ENCODE results near the gene TRNAU1AP. TPM values are rescaled to one million over a fixed set of nuclear protein-coding genes. Genes with fewer than 3 reads are reported as not detected.
A peak's percentile ranks its signal among the peaks of the same experiment; 100 is the strongest.
"Not testable (repeated sequence)": the region's sequence is repeated elsewhere in the genome, so short reads cannot be mapped to it uniquely, and the experiment has no call there.

The TRNAU1AP gene
- total RNA-seq, 1 experiment from 2014 or later = 22.6 TPM

- no peak for DNase-seq (ENCODE audit: low read depth)
Measured at GRCh38 chr1:28577052-28577678, 24.3 kb downstream of the TRNAU1AP start.

GRCh38 chr1:28577738-28578536 lies 25.1 kb downstream of the TRNAU1AP start:
- DNase-seq (ENCODE audit: low read depth) = no peak

GRCh38 chr1:28578696-28579218 lies 25.9 kb downstream of the TRNAU1AP start:
- no peak for DNase-seq (ENCODE audit: low read depth)

GRCh38 chr1:28579401-28579800 lies 26.5 kb downstream of the TRNAU1AP start:
- no peak for DNase-seq (ENCODE audit: low read depth)

- DNase-seq (ENCODE audit: low read depth) = peak; percentile 54
Measured at GRCh38 chr1:28580722-28581530, 28.0 kb downstream of the TRNAU1AP start.

GRCh38 chr1:28581531-28582247 lies 28.8 kb downstream of the TRNAU1AP start:
- peak; percentile 94 for DNase-seq (ENCODE audit: low read depth)

- no peak for DNase-seq (ENCODE audit: low read depth)
Measured at GRCh38 chr1:28582248-28582615, 29.3 kb downstream of the TRNAU1AP start.

- DNase-seq (ENCODE audit: low read depth) = not testable (repeated sequence)
Measured at GRCh38 chr1:28586585-28587391, 33.9 kb downstream of the TRNAU1AP start.

- DNase-seq (ENCODE audit: low read depth) = no peak
Measured at GRCh38 chr1:28591708-28592320, 38.9 kb downstream of the TRNAU1AP start, which contains the start of gene RAB42. TSS of gene RAB42 (plus strand) at chr1:28592265. CDS start at chr1:28592512, 247 bp downstream.

- no peak for DNase-seq (ENCODE audit: low read depth)
Measured at GRCh38 chr1:28592321-28593071, 39.6 kb downstream of the TRNAU1AP start.

GRCh38 chr1:28593988-28594356 lies 41.1 kb downstream of the TRNAU1AP start:
- not testable (repeated sequence) for DNase-seq (ENCODE audit: low read depth)

- DNase-seq (ENCODE audit: low read depth) = peak; percentile 69
Measured at GRCh38 chr1:28594686-28595411, 42.0 kb downstream of the TRNAU1AP start.

- DNase-seq (ENCODE audit: low read depth) = no peak
Measured at GRCh38 chr1:28595412-28596191, 42.7 kb downstream of the TRNAU1AP start.

GRCh38 chr1:28596276-28596675 lies 43.4 kb downstream of the TRNAU1AP start:
- not testable (repeated sequence) for DNase-seq (ENCODE audit: low read depth)

- peak; percentile 95 for DNase-seq (ENCODE audit: low read depth)
Measured at GRCh38 chr1:28601696-28602095, 48.8 kb downstream of the TRNAU1AP start.

- DNase-seq (ENCODE audit: low read depth) = peak; percentile 82
Measured at GRCh38 chr1:28602536-28603439, 49.9 kb downstream of the TRNAU1AP start.

- DNase-seq (ENCODE audit: low read depth) = no peak
Measured at GRCh38 chr1:28604411-28604810, 51.5 kb downstream of the TRNAU1AP start.
